Endometrial microvascular endothelial cells (primary cell): ENCODE data around the gene NFIB. TPM values are rescaled to one million over a fixed set of nuclear protein-coding genes. Genes with fewer than 3 reads are reported as not detected.

Experiments
- in situ Hi-C: cut with HindIII; loops from 2 replicates; pipeline ENCODE4 v1.10.0; 2017; ENCODE audit warnings: low sequenced_read_pairs, low pct_unique_long_range_greater_than_20kb; ENCODE audit errors: inconsistent ontology term
- total RNA-seq: library from RNA; depleted of rRNA; stranded (reverse); fragments of >200 nt; gene quantifications from one replicate; pipeline ENCODE4 v1.2.3, GENCODE V29; 2015; ENCODE audit errors: inconsistent ontology term

The NFIB gene
- total RNA-seq, 1 donor from 2014 or later: 80.0 TPM

DNA sequence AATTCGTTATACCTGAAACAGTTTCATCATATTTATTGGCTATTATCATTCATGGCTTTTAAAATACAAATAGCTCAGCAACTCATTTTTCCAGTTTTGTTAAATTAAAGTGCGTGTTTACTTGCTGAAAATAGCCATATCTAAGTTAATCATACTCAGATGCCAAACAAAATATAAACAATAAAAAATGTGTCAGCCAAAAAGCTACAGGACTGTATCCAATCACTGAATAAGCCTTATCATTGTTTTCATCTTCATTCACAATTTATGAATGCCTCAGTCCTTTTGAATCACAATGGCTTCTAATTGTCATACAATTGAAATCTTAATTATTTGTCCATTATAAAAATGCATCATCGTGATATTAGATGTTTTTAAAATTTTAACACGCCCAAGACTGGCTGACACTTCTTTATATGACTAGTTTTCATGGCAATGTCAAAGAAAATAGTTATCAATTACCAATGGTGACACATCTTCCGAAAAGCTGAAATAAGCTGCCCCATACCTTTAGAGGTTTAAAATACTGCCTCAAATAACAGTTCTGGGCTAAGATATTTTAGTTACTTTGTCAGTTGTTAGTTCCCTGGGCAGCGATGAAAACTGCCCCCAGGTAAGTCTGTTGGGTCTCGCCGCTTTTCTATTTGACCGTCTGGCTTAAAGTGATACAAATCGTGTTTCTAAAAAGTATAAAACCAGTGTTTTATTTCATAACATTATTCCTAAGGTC lies 1.8 kb downstream of the NFIB start:
- in situ Hi-C loops: no loop called here

DNA sequence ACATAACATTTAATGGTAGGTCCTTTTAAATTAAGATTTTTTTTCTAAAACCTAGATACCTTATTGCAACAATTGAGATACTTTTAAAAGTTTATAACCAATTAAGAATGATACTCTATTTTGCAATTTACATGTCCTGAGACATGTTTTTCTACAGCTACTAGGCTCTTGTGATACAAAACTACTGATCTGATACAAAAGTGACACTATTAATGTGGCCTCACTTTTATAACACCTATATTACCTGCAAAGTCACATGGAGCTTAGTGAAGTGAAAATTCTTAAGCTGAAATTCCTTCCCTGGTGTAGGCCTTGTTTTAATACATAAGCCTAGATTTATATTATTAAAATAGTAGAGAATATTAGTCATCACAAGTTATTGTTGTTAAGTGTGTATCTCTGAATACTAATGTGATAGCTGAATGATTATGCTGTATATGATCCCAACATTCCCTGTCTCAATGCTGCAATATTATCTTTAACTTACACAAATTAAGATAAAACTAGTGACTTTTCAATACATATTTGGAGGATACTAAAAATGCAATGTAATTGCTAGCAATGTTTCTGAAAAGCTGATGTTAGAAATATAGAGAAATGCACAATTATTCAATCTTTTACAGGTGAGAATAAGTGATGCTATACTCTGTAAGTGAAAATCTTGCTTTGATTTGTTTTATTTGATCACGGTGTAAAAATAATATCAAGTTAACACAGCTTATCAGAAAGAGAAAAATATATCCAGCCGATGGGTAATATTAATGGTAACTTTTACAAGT lies 2.6 kb downstream of the NFIB start:
- in situ Hi-C loops: no loop called here

DNA sequence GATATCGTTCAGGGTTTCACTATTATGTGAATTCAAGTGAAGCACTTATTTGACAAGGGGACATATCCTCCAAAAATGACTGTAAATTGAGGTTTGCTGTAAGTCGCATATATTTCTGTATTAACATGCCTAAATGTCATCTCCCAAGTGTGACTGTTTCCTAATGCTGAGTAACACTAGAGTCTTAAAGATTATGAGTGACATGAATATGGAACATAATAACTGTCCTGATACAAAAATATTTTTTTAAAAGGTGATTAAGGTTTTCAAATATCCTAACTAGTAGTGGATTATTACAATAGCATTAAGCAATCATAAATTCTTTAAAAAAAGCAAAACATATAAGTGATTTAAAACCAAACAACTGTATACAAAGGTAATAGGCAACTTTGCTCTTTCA lies 3.6 kb downstream of the NFIB start:
- in situ Hi-C loops: no loop called here

DNA sequence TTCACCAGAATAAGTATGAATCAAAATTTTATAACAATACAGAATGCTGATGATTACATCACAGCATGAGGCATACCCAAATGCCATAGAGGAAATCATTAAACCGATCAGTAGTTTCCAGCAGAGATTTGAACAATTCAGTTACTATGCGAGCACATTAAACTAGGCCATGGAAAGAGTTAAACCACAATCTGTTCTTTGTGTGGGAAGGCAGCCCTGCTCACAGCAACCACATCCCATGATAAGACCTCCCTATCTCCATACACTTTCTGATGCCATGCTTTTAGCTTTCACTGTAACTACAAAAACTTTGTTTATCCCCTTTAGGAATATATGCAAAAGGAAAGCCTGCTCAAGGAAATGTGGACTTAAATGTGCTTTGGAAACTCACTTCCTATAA lies 4.5 kb downstream of the NFIB start:
- in situ Hi-C loops: no loop called here

DNA sequence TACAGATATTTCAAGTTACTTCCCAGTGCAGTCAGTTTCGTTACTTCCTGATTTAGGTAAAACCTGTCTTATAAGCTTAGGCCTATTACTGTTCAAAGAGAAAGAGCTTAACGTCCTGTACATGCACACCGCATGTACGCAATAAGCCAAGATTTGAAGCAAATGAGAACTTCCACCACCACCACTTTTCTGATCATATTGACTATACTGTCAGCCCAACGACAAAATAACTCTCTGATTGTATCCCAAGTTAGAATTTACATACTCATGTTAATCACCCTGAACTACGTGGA lies 5.1 kb downstream of the NFIB start:
- in situ Hi-C loops: no loop called here

DNA sequence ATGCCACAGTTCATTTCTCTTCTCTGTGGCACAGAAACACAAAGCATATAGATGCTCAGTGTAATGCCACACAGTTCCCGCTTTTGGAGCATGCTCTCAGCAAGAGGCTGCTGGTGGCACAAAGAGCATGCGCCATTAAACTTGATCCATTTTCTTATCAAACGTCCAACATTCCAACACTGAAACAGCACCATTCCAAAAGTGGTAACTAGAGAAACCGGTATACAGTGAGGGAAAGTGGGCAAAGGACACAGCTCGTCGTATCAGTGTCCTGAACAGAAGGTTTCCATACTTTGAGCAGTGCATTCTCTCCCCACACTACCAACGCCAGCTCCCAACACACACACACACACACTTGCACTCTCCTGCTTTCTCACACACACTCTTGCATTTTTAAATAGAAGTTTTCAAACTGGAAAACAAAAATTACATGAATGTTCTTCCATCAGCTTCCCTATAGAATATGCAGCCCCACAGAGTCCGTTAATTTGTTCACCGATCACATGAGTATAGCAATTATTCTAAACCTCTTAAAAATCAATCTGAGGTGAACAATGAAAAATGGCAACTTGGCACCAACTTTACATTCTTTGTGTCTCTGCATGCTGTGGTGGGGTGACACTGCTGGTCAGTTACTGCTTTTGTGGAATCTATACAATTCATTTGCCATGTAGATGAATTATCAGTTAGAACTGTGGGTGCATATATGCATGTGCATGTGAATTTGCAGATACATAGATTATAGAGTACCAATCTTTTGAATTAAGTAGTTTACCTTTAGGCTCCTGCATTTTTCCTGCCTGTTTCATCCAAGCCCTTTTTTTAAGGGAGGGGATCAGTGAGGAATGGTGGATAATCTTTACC lies 5.7 kb downstream of the NFIB start:
- in situ Hi-C loops: no loop called here

DNA sequence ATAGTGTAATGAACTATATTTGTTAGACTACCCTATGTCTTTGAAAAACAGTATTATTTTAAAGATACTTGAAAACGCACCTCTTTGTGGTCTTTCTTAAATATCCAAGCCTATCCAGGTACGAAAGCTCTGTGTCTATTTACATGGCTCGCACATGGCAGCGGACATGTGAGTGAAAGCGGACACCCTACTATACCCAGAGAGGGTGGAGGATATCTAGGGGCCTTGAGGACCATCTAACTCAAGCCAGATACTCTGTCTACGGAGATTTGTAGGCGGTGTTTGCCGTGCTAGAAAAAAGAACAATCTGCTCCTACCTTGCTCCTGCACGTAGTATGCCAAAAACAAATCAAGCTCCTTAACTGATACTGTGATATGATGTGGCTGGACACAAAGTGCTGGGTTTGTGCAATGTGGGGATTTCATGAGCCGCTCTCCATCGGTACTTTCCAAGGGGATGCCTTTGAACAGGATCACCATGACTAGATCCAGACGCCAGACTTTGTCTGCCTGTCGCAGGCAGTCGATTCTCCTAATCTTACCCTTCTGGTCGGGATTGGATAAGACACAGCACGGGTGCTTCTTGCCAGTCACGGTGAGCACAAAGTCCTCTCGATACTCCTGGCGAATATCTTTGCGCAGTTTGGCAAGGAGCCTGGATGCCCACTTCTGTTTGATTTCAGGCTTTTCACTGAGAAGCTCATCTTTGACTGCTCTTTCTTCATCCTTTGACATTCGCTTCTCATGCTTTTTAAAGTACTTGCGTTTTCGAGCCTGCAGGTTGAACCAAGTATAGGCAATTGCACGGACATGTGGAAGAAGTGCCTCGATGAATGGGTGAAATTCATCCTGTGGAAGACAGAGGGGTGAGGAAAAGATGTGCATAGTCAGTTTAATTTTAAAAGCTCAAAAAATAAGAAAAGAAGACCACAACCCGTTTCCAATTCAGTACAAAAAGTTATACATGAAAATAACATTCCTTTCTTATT lies 7.0 kb downstream of the NFIB start:
- in situ Hi-C loops: no loop called here

DNA sequence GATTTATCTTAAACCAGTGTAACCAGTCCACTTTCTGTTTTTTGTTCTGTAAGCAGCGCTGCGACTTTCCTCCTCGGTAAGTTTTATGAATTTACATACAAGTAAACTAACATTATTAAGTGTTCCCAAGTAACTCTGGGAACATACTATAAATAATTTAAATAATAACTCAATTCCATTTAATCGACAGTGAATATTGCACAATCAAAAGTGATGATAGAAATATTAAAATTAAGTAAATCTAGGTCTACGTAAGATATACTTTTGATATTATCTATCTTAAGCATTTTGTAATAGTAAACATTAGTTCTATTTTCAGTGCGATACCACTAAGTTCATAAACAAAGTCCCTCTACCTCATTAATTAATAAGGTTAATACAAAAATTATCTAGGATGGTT lies 7.8 kb downstream of the NFIB start:
- in situ Hi-C loops: no loop called here

DNA sequence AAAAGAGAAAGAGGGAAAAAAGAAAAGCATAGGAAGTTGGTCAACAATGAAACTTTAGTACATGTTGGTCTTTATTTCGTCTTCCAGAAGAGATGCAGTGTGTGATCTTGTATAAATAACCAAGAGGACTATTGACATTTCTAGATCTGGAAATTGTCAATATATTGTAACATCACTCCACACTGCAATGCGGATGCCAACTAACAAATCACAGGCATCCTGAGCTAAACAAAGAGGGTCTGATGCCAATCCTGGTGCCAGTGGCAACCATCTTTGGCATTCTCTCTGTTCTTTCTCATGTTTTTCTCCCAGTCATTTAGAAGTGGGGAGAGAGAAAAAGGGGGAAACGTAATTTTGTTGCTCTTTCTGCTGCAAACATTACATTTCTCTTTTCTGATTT lies 9.7 kb downstream of the NFIB start:
- in situ Hi-C loops: no loop called here

DNA sequence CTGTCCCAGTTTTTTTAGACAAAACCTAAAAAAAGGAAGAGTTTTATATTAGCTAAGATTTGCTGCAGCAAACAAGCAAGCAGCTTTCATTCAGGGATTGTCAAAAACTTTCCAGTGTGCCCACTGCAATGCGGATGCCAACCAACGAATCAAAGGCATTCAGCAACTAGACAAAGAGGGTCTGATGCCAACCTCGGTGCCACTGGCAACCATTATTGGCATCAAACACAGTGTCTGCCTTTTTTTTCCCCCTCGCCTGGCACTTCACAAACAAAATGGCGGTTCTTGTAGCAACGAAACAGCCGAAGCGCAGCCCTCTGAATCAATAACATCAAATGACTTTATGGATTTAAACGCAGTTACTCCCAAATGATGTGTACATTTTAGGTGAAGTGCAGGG lies 10.4 kb downstream of the NFIB start:
- in situ Hi-C loops: no loop called here

DNA sequence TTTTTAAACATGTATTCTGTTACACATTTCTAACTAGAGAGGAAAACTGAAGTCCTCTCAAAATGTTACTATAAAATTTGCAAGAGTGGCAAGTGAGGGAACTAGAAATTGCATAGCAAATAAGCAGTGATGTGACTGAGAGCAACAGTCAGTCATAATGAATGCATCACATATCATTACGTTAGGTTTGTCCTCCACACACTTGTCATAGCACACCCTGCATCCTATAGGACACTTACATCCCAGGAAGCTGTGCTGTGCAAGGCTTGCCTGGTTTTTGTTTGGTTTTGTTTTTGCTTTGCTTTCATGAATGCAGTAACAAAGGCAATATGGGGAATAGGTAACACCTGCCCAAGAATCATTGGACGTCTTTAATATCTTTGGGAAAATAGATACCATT lies 10.8 kb downstream of the NFIB start:
- in situ Hi-C loops: no loop called here

DNA sequence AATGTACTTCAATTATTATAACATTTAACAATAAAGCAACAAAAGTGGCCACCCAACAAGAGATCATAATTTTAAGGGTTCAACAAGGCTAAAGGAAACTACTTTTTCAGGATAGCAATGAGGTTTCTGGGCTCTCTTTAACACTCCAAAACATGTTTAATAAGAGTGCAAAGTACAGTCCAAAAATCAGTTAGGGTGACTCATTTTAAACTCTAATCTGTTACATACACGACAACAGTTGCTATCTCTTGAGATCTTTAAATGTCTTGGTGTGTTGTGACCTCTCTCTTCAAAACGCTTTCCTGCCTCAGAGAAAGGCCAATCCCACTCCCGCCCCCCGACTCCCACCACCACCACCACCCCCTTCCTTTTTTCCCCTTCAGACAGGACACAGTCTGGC lies 11.5 kb downstream of the NFIB start:
- in situ Hi-C loops: no loop called here

DNA sequence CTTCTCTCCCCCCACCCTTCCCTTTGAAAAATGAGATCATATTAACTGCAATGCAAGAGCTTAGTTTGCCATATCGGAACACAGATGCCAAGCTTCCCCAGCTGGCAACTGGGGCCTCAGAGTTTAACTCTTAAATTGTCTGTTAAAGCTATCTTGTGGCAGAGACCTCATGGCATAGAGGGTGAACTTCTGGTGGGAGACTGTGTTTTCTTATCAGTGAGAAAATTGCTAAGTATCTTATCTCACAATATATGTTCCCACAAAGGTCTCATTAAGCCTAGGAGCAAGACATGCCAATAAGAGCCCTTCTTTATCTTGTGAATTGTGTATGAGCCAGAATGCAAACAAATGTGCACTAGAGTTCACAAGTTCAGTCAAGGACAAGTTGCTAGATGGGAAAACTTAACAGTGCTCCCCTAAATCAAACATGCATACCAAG lies 12.3 kb downstream of the NFIB start:
- in situ Hi-C loops: no loop called here

DNA sequence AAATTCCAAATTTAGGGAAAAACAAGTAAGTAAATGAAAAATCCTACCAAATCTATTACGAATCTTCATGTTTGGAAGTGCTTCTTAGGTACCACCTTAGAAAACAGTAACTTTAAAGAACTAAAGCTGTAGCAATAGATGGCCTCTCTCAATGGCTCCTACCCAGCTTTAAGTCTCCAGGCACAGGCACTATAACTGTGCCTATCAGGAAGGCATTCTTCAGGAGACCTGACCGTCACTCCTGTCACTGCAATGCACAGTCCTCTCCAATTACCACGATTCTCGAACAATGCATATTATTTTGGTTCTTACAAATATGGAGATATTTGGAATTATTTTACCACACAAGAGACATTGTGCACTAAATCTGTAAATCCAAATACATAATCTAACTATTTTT lies 12.9 kb downstream of the NFIB start:
- in situ Hi-C loops: no loop called here

DNA sequence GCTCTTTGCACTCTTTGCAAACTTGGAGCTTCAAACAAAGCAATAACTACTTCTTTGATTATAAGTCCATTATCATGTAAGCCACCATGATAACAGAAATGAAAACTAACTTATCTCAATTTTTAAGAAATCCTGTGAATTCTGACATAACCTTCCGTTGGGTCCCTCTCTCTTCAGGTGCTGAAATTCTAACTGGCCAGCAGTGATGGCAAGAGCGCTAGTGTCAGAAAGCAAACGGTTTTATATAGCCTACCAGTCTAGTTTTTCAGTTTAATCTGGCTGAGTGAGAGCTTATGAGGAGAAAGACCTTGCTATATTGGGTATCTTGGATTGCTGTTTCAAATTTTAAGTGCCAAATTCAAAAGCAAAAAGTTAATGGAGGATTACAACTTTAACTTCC lies 13.4 kb downstream of the NFIB start:
- in situ Hi-C loops: no loop called here

DNA sequence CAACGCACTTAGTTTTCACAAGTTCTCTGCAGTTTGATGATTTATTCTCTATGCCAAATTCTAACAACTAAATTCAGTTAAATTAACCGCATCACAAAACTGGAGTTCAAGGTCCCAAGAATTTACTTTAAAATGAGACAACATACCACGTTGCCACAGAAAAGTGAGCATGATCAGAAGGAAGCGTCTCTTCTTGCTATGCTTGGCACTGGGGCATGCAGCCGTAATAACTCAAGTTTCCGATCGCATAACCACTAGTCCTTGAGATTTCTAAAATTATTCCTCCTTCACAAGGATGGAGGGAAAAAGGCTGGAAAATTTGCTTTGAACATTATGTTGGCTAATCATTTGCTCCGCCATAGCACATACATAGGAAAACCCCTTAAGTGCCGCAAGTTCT lies 13.9 kb downstream of the NFIB start:
- in situ Hi-C loops: no loop called here

DNA sequence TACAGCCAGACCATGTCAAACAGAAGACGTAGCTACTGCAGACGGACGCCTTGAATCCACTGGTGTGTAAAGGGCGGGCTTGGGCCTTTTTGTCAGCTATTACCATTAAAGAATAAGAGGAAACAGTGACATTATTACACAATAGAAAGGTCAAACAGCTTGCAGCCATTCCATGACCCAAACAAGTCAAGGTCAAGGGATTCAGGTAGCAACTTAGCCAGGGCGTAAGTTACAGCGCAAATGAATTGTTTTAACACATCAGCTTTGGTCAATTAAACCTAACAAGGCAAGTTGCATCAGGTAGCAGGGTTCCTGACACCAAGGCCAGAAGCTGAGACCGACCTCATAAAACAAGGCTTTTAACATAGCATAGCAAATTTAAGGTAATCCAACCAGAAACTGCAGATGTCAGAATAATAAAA lies 15.3 kb downstream of the NFIB start:
- in situ Hi-C loops: no loop called here

DNA sequence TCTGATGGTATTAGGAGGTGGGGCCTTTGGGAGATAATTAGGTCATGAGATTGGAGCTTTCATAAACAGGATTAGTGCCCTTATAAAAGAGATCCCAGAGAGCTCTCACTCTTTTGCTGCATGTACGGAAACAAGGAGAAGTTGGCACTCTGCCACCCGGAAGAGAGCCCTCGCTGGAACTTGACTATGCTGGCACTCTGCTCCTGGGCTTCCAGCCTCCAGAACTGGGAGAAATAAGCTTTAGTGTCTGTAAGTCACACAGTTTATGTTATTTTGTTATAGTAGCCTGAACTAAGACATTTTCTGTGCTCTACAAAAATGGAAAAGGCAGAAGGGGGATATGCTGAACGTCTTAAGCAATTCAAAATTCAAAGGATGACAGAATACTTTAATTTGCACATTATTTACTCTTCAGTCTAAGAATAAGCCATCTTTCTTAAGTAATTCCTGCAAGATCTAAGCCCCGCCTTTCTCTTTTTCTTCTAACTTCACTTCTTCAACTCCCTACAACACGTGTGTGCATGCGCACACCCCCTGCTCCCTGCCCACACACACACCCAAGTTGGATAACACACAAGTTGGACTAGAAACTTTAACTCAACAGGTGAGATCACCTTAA lies 17.3 kb downstream of the NFIB start:
- in situ Hi-C loops: no loop called here
